KMS-11 (cell line): ENCODE results near the gene HLA-E.

Experiments
- H2AFZ ChIP-seq: fragments of 200-600 bp; sonication (generic); 2 replicates; pipeline ENCODE4 v1.6.1; 2016; ENCODE audit warnings: antibody characterized with exemption, mixed run types, low read depth
- H3K27ac ChIP-seq: fragments of 200-600 bp; sonication (generic); 2 replicates; pipeline ENCODE4 v1.6.1; 2016; ENCODE audit warnings: mild to moderate bottlenecking, mixed run types
- H3K27me3 ChIP-seq: fragments of 200-600 bp; sonication (generic); 2 replicates; pipeline ENCODE4 v1.6.1; 2017; ENCODE audit warnings: mild to moderate bottlenecking, low read depth, mixed run types, moderate library complexity; ENCODE audit not compliant: insufficient read depth
- H3K36me3 ChIP-seq: fragments of 200-600 bp; sonication (generic); 2 replicates; pipeline ENCODE4 v1.6.1; 2017; ENCODE audit warnings: mild to moderate bottlenecking, mixed run types; ENCODE audit not compliant: insufficient read depth
- H3K4me1 ChIP-seq: fragments of 200-600 bp; sonication (generic); 2 replicates; pipeline ENCODE4 v1.6.1; 2016; ENCODE audit warnings: mild to moderate bottlenecking, low read depth, mixed run types; ENCODE audit not compliant: poor library complexity, severe bottlenecking
- H3K4me2 ChIP-seq: fragments of 200-600 bp; sonication (generic); 2 replicates; pipeline ENCODE4 v1.7.0; 2016; ENCODE audit warnings: mild to moderate bottlenecking, mixed run types
- H3K4me3 ChIP-seq: fragments of 200-600 bp; sonication (generic); IDR thresholded peaks from 2 replicates; pipeline ENCODE4 v1.6.1; 2017; ENCODE audit warnings: low read depth, low read length, mixed read lengths; ENCODE audit not compliant: insufficient read depth
- H3K79me2 ChIP-seq: fragments of 200-600 bp; sonication (generic); 2 replicates; pipeline ENCODE4 v1.6.1; 2016; ENCODE audit warnings: low read depth, mixed run types; ENCODE audit not compliant: insufficient read depth
- H3K9ac ChIP-seq: fragments of 200-600 bp; sonication (generic); 2 replicates; pipeline ENCODE4 v1.6.1; 2016; ENCODE audit warnings: mild to moderate bottlenecking, mixed run types
- H4K20me1 ChIP-seq: fragments of 200-600 bp; sonication (generic); 2 replicates; pipeline ENCODE4 v1.6.1; 2016; ENCODE audit warnings: mild to moderate bottlenecking, mixed run types; ENCODE audit not compliant: insufficient read depth
- TF ChIP-seq, protein P1 (sequence below): fragments of 200-600 bp; sonication (generic); conservative IDR thresholded peaks from 2 replicates; pipeline ENCODE4 v1.6.1; 2017; ENCODE audit warnings: low read depth, mild to moderate bottlenecking, antibody characterized with exemption, low read length, moderate library complexity, mixed read lengths

Gene HLA-E

DNA sequence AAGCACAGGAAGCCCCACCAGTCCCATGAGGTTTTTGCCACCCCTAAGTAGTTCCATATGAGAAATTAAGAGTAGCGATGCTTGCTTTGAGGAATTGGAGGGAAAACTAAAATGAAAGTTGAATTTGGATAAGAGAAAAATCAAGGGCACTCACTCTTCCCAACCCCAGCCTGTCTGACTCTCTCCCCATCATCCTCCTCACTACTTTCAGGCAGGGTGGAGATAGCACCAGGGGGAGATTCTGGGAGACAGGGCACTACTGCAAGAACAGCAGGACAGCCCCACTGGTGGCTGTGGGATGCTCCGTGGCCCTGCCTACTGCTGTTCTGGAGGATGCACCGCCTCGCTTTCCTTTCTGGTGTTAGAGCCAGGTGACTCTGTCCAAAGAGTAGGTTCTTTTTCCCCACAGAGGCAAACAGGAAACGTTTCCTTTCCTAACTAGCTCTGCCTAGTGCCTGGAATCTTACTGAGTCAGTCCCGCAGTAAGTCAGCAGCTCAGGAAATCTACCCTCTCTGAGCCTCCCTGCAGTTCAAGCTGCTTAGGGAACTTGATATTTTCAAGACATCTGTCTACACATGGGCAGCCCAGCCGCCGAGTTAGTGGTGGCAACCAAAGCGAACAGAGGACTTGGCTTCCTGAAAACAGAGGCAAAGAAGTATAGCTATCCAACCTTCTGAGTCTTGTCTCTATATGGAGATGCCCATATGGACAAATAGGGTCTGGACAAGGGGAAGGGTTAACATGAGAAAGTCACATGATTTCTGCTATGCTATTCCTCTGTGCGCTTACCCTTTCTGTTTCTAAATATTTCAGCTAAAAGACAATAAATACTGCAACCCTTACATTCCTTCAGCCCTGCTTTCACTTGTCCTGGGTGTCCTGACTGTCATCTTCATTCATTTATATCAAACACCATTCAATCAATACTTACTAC, 11.4 kb downstream of the HLA-E start:
- no peaks in the 10 kb centered on the region for H3K4me1 ChIP-seq
- no peak overlapping the region for H3K9ac ChIP-seq
- TF ChIP-seq, protein P1, sequence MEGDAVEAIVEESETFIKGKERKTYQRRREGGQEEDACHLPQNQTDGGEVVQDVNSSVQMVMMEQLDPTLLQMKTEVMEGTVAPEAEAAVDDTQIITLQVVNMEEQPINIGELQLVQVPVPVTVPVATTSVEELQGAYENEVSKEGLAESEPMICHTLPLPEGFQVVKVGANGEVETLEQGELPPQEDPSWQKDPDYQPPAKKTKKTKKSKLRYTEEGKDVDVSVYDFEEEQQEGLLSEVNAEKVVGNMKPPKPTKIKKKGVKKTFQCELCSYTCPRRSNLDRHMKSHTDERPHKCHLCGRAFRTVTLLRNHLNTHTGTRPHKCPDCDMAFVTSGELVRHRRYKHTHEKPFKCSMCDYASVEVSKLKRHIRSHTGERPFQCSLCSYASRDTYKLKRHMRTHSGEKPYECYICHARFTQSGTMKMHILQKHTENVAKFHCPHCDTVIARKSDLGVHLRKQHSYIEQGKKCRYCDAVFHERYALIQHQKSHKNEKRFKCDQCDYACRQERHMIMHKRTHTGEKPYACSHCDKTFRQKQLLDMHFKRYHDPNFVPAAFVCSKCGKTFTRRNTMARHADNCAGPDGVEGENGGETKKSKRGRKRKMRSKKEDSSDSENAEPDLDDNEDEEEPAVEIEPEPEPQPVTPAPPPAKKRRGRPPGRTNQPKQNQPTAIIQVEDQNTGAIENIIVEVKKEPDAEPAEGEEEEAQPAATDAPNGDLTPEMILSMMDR: no peak
- no peak overlapping the region for H3K4me3 ChIP-seq
- no peaks in the 10 kb centered on the region for H4K20me1 ChIP-seq
- no peaks in the 10 kb centered on the region for H3K79me2 ChIP-seq
- H2AFZ ChIP-seq: no peak overlapping the region
- H3K36me3 ChIP-seq: no peaks in the 10 kb centered on the region
- H3K27ac ChIP-seq: no peak overlapping the region
- no peaks in the 10 kb centered on the region for H3K27me3 ChIP-seq
- no peak overlapping the region for H3K4me2 ChIP-seq

DNA sequence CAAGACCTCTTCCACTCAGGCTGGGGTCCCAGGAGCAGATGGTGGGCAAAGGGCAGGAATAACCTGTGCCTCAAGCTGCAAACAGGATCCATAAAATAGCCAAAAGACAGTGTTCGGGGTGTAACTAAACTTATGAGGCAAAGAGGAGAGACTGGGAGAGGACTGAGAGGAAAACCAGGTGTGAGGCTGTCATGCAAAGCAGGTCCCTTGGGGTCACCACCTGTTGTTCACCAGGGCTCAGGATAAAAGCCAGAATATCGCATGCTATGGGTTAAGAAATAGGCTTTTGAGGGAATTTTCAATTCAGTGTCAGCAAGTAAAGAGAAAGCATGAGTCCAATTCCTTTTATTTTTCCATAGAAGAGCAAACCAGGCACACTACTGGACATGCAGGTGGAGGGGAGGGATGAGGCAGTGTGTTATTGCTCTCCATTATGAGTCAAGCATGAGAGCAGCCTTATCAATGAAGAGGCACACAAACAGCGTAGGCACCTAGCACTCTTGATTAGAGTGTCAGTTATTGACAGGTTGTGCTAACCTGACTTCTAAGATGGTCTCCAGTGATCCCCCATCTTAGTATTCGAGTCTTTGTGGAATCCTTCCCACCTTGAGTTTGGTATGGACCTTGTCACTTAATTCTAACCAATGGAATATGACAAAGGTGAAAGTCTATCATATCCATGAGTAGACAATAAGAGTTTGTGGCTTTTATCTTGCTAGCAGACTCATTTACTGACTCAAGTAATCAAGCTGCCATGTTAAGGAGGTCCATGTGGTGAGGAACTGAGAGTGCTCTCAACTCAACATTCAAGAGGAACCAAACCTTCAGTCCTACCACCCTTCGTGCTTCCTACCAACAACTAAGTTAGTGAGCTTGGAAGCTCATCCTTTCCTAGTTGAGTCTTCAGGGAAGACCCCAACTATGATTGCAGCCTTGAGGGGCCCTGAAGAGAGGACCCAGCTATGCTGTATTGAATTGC, 18.8 kb downstream of the HLA-E start:
- H3K9ac ChIP-seq: no peak overlapping the region
- H3K79me2 ChIP-seq: no peaks in the 10 kb centered on the region
- H2AFZ ChIP-seq: peak overlapping the region; percentile 74; the same call in 1 of the 2 replicates
- TF ChIP-seq, protein P1: no peak
- peaks cover 4% of the 10 kb centered on the region; the same call in 1 of the 2 replicates for H3K27me3 ChIP-seq
- H3K4me2 ChIP-seq: peak overlapping the region; percentile 57
- H4K20me1 ChIP-seq: no peaks in the 10 kb centered on the region
- no peak overlapping the region for H3K4me3 ChIP-seq
- H3K36me3 ChIP-seq: no peaks in the 10 kb centered on the region
- no peak overlapping the region for H3K27ac ChIP-seq
- H3K4me1 ChIP-seq: peaks cover 22% of the 10 kb centered on the region

DNA sequence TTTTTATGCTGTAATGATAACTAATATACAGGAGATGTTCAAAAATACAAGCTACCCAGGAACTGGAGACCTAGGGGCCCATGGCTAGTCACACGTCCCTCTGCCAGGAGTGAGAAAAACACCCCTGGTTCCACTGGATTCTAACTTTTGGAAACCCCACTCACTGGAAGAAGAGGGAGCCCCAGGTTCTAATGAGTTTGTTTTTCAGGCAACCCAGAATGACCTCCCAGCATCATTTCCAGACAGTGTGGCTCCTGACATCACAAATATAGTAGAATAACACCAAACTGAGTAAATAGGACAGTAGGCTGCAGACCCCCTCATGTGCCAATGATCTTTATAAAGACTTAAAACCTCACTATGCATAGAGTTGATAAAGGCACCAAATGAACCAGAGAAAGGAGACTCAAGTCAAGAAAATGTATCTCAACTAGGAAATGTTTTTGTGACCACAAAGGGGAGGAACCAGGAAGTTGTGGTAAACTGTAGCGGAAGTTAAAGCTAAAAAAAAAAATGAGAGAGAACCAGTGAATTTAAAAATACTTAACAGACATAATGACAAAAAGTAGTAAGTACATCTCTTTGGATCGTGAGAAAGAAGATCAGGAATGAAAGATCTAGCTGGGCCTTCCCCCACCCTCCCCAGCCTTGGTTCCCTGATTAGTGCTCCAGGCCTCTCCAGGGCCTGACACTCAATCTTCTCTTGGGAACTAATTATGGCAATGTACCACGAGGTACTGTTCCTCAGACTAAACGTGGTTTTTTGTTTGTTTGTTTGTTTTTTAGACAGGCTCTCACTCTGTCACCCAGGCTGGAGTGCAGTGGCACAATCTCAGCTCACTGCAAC, 19.8 kb downstream of the HLA-E start:
- H4K20me1 ChIP-seq: no peaks in the 10 kb centered on the region
- H2AFZ ChIP-seq: peak overlapping the region; percentile 74
- H3K27ac ChIP-seq: no peak overlapping the region
- H3K4me2 ChIP-seq: peak overlapping the region; percentile 57
- H3K27me3 ChIP-seq: peaks cover 4% of the 10 kb centered on the region; the same call in 1 of the 2 replicates
- no peak overlapping the region for H3K4me3 ChIP-seq
- H3K79me2 ChIP-seq: no peaks in the 10 kb centered on the region
- peaks cover 22% of the 10 kb centered on the region for H3K4me1 ChIP-seq
- TF ChIP-seq, protein P1: no peak
- H3K9ac ChIP-seq: no peak overlapping the region
- no peaks in the 10 kb centered on the region for H3K36me3 ChIP-seq
